ENCODE measurements around the gene RALGAPA2. TPM values are rescaled to one million over a fixed set of nuclear protein-coding genes. Genes with fewer than 3 reads are reported as not detected.

Gene RALGAPA2
- total RNA-seq, 4 donors from 2014 or later, result 18.4 to 27.4 (median 25.2) TPM

GRCh38 chr20:20731000-20731944, 18.8 kb upstream of the RALGAPA2 start:
- TF ChIP-seq POLR2A (IDR thresholded peaks at IDR 0.05) (no peak), CTCF (IDR thresholded peaks at IDR 0.05) (no peak), POLR2AphosphoS5 (IDR thresholded peaks at IDR 0.05) (no peak), EP300 (IDR thresholded peaks at IDR 0.05) (no peak)
- H3K27ac ChIP-seq, result peak overlapping the region in 3 of 4 donors; percentile 50 to 65 (median 58)
- no peaks in the 10 kb centered on the region for H3K27me3 ChIP-seq
- no peaks in the 10 kb centered on the region for H3K9me3 ChIP-seq
- peaks cover 0 to 11% (median 0%) of the 10 kb centered on the region in 3 donors for H3K4me1 ChIP-seq
- ATAC-seq, result peak; percentile 51
- H3K4me3 ChIP-seq, result no peak overlapping the region
- H3K36me3 ChIP-seq, result no peaks in the 10 kb centered on the region
- 42 to 73% methylated on average over 7 to 10 of the region's 11 CpGs for WGBS, 2 donors (ENCODE audit: low coverage in 1 of 2)

GRCh38 chr20:20729563-20729962, 17.1 kb upstream of the RALGAPA2 start:
- 96 to 100% methylated on average over 2 to 3 of the region's 3 CpGs for WGBS, 2 donors (ENCODE audit: low coverage in 1 of 2)
- Histone ChIP-seq H3K4me3 (no peak overlapping the region), H3K9me3 (no peaks in the 10 kb centered on the region), H3K27ac (no peak overlapping the region), H3K36me3 (no peaks in the 10 kb centered on the region), H3K4me1 (peaks cover 0 to 11% (median 0%) of the 10 kb centered on the region in 3 donors), H3K27me3 (no peaks in the 10 kb centered on the region)
- TF ChIP-seq POLR2AphosphoS5 (IDR thresholded peaks at IDR 0.05), result no peak
- no peak for TF ChIP-seq CTCF (IDR thresholded peaks at IDR 0.05)
- no peak for ATAC-seq

GRCh38 chr20:20721489-20721888, 9.0 kb upstream of the RALGAPA2 start:
- no peak overlapping the region for H3K27ac ChIP-seq
- no peaks in the 10 kb centered on the region for H3K27me3 ChIP-seq
- TF ChIP-seq POLR2A (IDR thresholded peaks at IDR 0.05), result no peak
- ATAC-seq, result no peak
- no peaks in the 10 kb centered on the region for H3K4me1 ChIP-seq
- H3K4me3 ChIP-seq, result no peak overlapping the region
- no peaks in the 10 kb centered on the region for H3K36me3 ChIP-seq
- WGBS, 2 donors (ENCODE audit: low coverage in 1 of 2), result 86 to 88% methylated on average over 4 of the region's 4 CpGs
- H3K9me3 ChIP-seq, result no peaks in the 10 kb centered on the region

- 100% methylated on average over 1 of the region's 1 CpG; no CpG with 5 or more reads in 1 of the 2 donors for WGBS, 2 donors (ENCODE audit: low coverage in 1 of 2)
- H3K4me1 ChIP-seq, result no peaks in the 10 kb centered on the region
Measured at GRCh38 chr20:20720158-20720557, 7.7 kb upstream of the RALGAPA2 start.

GRCh38 chr20:20719411-20719810, 7.0 kb upstream of the RALGAPA2 start:
- H3K4me1 ChIP-seq, result no peaks in the 10 kb centered on the region
- no peak overlapping the region for H3K4me3 ChIP-seq
- no peak for ATAC-seq
- H3K27ac ChIP-seq, result no peak overlapping the region
- no peaks in the 10 kb centered on the region for H3K9me3 ChIP-seq
- no peaks in the 10 kb centered on the region for H3K27me3 ChIP-seq
- no peaks in the 10 kb centered on the region for H3K36me3 ChIP-seq
- TF ChIP-seq EP300 (IDR thresholded peaks at IDR 0.05) (no peak), CTCF (IDR thresholded peaks at IDR 0.05) (no peak), POLR2A (IDR thresholded peaks at IDR 0.05) (no peak), POLR2AphosphoS5 (IDR thresholded peaks at IDR 0.05) (no peak)

More at GRCh38 chr20:20720158-20720557, 7.7 kb upstream of the RALGAPA2 start:
- Histone ChIP-seq H3K4me3 (no peak overlapping the region), H3K36me3 (no peaks in the 10 kb centered on the region), H3K9me3 (no peaks in the 10 kb centered on the region), H3K27ac (no peak overlapping the region), H3K27me3 (no peaks in the 10 kb centered on the region)
- TF ChIP-seq POLR2AphosphoS5 (IDR thresholded peaks at IDR 0.05), result no peak
- TF ChIP-seq POLR2A (IDR thresholded peaks at IDR 0.05), result no peak
- no peak for TF ChIP-seq CTCF (IDR thresholded peaks at IDR 0.05)
- no peak for TF ChIP-seq EP300 (IDR thresholded peaks at IDR 0.05)
- ATAC-seq, result no peak
